MM.1S (cell line): ENCODE results near the gene SCP2.

ENCODE experiments used
- EZH2 ChIP-seq: fragments of 300-600 bp; sonication (generic); optimal IDR thresholded peaks from 2 replicates; pipeline ENCODE3; 2017; ENCODE audit warnings: low read depth, mild to moderate bottlenecking, antibody characterized with exemption, low read length, mixed read lengths
- TF ChIP-seq, protein P1 (sequence below): fragments of 300-600 bp; sonication (generic); IDR thresholded peaks from 2 replicates; pipeline ENCODE4 v1.5.1; 2016; ENCODE audit warnings: antibody characterized with exemption, low read length, mixed read lengths

DNA sequence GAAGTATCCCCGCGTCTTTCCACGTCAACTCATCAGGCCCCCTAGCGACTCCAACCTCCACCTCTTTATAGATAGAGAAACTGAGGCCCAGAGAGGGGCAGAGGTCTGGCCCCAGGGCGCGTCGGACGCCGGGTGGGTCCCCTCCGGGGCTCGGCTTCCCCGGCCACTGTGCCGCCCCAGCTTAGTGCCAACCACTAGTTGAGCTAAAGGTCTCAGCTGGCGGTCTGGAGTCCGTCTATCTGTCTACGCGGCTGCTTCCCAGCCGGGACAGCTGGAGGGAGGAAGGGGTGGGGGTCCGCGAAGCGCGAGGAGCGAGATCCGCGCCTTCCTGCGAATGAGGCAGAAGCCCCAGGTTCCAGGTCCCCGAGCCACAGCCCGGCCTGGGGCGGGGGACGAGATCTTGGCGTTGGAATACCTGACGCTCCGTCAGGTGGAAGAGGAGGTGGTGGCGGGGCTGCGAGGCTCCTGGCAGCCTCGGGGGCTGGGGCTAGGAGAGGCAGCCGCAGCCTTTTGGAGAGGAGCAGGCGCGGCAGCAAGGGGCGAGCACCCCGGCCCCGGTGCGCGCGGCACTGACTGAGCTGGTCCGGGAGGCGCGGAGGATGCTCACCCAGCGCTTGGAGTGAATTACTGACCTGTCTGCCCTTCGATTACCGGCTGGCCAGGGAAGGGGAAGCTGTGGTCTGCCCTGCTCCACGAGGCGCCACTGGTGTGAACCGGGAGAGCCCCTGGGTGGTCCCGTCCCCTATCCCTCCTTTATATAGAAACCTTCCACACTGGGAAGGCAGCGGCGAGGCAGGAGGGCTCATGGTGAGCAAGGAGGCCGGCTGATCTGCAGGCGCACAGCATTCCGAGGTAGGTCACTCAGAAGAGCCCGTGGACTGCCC, 135.9 kb downstream of the SCP2 start:
- TF ChIP-seq, protein P1, sequence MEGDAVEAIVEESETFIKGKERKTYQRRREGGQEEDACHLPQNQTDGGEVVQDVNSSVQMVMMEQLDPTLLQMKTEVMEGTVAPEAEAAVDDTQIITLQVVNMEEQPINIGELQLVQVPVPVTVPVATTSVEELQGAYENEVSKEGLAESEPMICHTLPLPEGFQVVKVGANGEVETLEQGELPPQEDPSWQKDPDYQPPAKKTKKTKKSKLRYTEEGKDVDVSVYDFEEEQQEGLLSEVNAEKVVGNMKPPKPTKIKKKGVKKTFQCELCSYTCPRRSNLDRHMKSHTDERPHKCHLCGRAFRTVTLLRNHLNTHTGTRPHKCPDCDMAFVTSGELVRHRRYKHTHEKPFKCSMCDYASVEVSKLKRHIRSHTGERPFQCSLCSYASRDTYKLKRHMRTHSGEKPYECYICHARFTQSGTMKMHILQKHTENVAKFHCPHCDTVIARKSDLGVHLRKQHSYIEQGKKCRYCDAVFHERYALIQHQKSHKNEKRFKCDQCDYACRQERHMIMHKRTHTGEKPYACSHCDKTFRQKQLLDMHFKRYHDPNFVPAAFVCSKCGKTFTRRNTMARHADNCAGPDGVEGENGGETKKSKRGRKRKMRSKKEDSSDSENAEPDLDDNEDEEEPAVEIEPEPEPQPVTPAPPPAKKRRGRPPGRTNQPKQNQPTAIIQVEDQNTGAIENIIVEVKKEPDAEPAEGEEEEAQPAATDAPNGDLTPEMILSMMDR = no peak
- no peak for TF ChIP-seq EZH2
